ENCODE data around the gene ENAM. TPM values are rescaled to one million over a fixed set of nuclear protein-coding genes. Genes with fewer than 3 reads are reported as not detected.

Gene ENAM
- total RNA-seq, 1 experiment from 2014 or later, result 0.26 TPM

DNA sequence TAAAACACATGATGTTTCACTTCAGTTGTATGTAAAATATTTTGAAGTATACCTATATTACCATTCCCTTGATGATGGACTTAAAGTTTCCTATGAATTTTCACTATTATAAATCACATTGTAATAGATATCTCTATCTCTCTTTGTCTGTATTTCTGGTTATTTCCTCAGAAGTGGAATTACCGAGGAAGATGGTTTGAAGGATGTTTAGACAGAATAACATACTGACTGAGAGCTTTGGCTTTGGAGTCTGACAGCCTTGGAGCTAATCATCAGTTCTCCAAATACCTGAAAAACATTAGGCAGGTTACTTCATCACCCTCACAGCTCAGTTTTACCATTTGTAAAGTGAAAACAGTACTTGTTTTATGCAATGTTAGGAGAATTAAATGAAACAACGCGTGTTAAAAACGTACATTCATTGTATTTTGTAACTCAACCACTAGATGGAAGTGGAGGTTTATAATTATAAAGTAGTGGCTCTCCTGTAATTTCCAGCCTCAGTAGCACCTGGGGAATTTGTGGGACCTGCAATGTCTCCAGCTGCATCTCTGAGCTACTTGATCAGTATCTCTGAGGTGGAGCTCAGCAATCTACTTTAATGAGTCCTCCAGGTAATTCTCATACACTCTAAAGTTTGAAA lies 23.4 kb downstream of the ENAM start:
- no peaks in the 10 kb centered on the region for H3K27me3 Mint-ChIP-seq (ENCODE audit: unreplicated experiment)
- H3K9me3 Mint-ChIP-seq (ENCODE audit: low read depth, unreplicated experiment), result no peaks in the 10 kb centered on the region
- H3K4me1 Mint-ChIP-seq (ENCODE audit: low read depth, unreplicated experiment), result no peaks in the 10 kb centered on the region
- no peak for DNase-seq
- TF ChIP-seq, protein P1, sequence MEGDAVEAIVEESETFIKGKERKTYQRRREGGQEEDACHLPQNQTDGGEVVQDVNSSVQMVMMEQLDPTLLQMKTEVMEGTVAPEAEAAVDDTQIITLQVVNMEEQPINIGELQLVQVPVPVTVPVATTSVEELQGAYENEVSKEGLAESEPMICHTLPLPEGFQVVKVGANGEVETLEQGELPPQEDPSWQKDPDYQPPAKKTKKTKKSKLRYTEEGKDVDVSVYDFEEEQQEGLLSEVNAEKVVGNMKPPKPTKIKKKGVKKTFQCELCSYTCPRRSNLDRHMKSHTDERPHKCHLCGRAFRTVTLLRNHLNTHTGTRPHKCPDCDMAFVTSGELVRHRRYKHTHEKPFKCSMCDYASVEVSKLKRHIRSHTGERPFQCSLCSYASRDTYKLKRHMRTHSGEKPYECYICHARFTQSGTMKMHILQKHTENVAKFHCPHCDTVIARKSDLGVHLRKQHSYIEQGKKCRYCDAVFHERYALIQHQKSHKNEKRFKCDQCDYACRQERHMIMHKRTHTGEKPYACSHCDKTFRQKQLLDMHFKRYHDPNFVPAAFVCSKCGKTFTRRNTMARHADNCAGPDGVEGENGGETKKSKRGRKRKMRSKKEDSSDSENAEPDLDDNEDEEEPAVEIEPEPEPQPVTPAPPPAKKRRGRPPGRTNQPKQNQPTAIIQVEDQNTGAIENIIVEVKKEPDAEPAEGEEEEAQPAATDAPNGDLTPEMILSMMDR (IDR thresholded peaks at IDR 0.05; ENCODE audit: unreplicated experiment), result peak; percentile 29
- intact Hi-C loops (cut with micrococcal nuclease; ENCODE audit: unreplicated experiment), result loop anchor here (1.0 to 5.0 kb wide), 4 partner anchors 36 to 1061 kb away; partner anchors contain the start of gene UTP3
- no peak overlapping the region for H3K27ac Mint-ChIP-seq (ENCODE audit: unreplicated experiment)
- H3K36me3 Mint-ChIP-seq (ENCODE audit: insufficient read depth, unreplicated experiment), result no peaks in the 10 kb centered on the region
- CTCF ChIA-PET, result interaction anchor here (0.8 to 1.3 kb wide), 4 partner anchors 19 to 358 kb away, joined by 4 to 6 read pairs (median 4); no protein-coding TSS in a partner anchor
- BruUV-seq (replicated peaks), result no TSS peak
- H3K4me3 Mint-ChIP-seq (ENCODE audit: low read depth, unreplicated experiment), result no peak overlapping the region

DNA sequence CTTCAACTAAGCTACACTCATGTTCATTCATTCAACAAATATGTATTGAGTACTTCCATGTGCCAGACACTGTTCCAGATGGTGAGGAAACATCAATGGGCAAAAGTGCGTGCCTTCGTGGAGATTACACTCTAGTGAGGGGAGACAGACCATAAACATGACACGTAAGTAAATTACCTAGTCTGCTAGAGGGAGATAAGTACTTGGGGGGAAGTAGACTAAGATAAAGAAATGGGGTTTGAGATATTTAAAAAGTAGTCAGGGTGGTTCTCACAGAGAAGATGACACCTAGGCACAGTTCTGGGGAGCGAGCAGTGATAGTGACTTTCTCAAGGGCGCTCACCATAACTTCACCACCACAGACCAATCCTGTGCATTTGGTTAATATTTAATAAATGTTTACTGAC lies 26.1 kb downstream of the ENAM start:
- intact Hi-C loops (cut with micrococcal nuclease; ENCODE audit: unreplicated experiment), result loop anchor here (5.0 kb wide), 1 partner anchor 358 kb away; no protein-coding TSS in a partner anchor
- H3K36me3 Mint-ChIP-seq (ENCODE audit: insufficient read depth, unreplicated experiment), result no peaks in the 10 kb centered on the region
- no TSS peak for BruUV-seq (replicated peaks)
- TF ChIP-seq, protein P1 (IDR thresholded peaks at IDR 0.05; ENCODE audit: unreplicated experiment), result no peak
- H3K4me3 Mint-ChIP-seq (ENCODE audit: low read depth, unreplicated experiment), result no peak overlapping the region
- no peaks in the 10 kb centered on the region for H3K27me3 Mint-ChIP-seq (ENCODE audit: unreplicated experiment)
- H3K4me1 Mint-ChIP-seq (ENCODE audit: low read depth, unreplicated experiment), result no peaks in the 10 kb centered on the region
- DNase-seq, result no peak
- CTCF ChIA-PET, result no interaction called here
- no peak overlapping the region for H3K27ac Mint-ChIP-seq (ENCODE audit: unreplicated experiment)
- no peaks in the 10 kb centered on the region for H3K9me3 Mint-ChIP-seq (ENCODE audit: low read depth, unreplicated experiment)

DNA sequence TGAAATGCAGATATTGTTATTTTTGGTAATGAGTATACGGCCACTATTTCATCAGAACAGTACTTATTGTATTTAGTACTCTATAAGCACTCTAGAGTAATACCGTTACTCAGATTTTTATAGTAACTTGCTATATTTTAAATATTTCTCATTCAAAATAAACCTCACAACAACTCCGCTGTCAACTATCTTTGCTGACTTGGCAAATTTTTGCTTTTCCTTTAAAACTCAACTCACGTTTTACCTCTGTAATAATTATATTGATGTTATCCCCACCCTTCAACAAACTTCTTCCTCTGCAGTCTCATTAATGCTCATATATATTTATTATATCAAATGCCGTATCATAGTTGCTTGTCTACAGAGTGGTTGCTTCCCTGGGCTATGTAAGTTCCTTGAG lies 28.8 kb downstream of the ENAM start:
- Mint-ChIP-seq H3K27me3 (ENCODE audit: unreplicated experiment) (no peaks in the 10 kb centered on the region), H3K9me3 (ENCODE audit: low read depth, unreplicated experiment) (no peaks in the 10 kb centered on the region), H3K27ac (ENCODE audit: unreplicated experiment) (no peak overlapping the region), H3K4me3 (ENCODE audit: low read depth, unreplicated experiment) (no peak overlapping the region), H3K36me3 (ENCODE audit: insufficient read depth, unreplicated experiment) (no peaks in the 10 kb centered on the region), H3K4me1 (ENCODE audit: low read depth, unreplicated experiment) (no peaks in the 10 kb centered on the region)
- BruUV-seq (replicated peaks), result no TSS peak
- no peak for DNase-seq
- CTCF ChIA-PET, result no interaction called here
- TF ChIP-seq, protein P1 (IDR thresholded peaks at IDR 0.05; ENCODE audit: unreplicated experiment), result no peak
- intact Hi-C loops (cut with micrococcal nuclease; ENCODE audit: unreplicated experiment), result no loop called here

DNA sequence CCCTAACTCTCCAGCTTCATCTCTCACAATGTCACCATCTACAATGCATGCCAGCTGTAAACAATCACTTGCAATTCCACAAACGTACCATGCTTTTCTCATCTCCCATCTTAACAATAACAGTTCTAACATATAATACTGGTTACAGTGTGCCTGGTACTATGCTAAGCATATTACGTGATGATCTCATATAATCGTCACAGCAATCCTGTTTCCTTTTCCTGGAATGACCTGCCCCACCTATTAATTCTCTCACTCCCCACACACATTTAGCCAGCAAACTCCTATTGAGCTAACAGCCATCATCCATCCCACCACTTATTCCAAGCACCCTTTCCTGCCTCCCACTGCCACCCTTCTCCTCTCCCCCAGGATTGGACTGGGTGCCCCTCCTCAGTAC lies 29.9 kb downstream of the ENAM start:
- CTCF ChIA-PET, result no interaction called here
- Mint-ChIP-seq H3K36me3 (ENCODE audit: insufficient read depth, unreplicated experiment) (no peaks in the 10 kb centered on the region), H3K9me3 (ENCODE audit: low read depth, unreplicated experiment) (no peaks in the 10 kb centered on the region), H3K4me1 (ENCODE audit: low read depth, unreplicated experiment) (no peaks in the 10 kb centered on the region), H3K27ac (ENCODE audit: unreplicated experiment) (no peak overlapping the region), H3K4me3 (ENCODE audit: low read depth, unreplicated experiment) (no peak overlapping the region), H3K27me3 (ENCODE audit: unreplicated experiment) (no peaks in the 10 kb centered on the region)
- no peak for DNase-seq
- no TSS peak for BruUV-seq (replicated peaks)
- TF ChIP-seq, protein P1 (IDR thresholded peaks at IDR 0.05; ENCODE audit: unreplicated experiment), result no peak
- intact Hi-C loops (cut with micrococcal nuclease; ENCODE audit: unreplicated experiment), result no loop called here

All from Calu3 (cell line).